ENCODE results near the gene PRKACB.

DNA sequence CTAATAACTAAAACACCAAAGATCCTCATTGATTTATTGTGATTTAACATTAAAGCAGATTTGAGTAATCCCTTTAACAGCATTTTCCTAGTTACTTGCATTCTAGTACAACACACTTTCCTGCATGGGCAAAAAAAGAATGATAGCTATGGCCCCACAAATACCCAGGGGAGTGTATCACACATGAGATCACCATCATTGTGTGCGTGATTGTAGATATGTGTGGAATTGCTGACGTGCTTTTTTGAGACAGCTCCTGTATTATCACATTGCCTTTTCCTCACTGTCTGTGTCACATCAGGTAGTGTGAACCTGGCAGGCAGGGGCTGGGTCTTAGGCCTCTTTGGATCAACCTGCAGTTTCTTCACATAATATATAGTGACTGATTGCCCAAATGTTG, 109.0 kb downstream of the PRKACB start:
- no peak for TF ChIP-seq CTCF (conservative IDR thresholded peaks at IDR 0.05; ENCODE audit: low read length)
- no peak for TF ChIP-seq EZH2phosphoT487 (IDR thresholded peaks at IDR 0.05; ENCODE audit: borderline replicate concordance, low read depth, low read length)
